Heart left ventricle (tissue), 13 donors: Measurements from ENCODE around the gene CELSR1.

Source experiments
- CTCF ChIP-seq, 12 donors: fragments of 200-600 bp; sonication (generic) in 4 of 12; IDR thresholded peaks; one replicate each; pipeline versions ENCODE4 v1.5.0 to v1.8.0; 2018 to 2022; ENCODE audit warnings: antibody characterized with exemption in 12 of 12, mild to moderate bottlenecking in 5 of 12
- POLR2A ChIP-seq, 2 donors: fragments of 450-650 bp; IDR thresholded peaks; one replicate each; pipeline ENCODE4 v1.6.1; 2017; ENCODE audit warnings: antibody characterized with exemption in 2 of 2, mild to moderate bottlenecking in 2 of 2, moderate library complexity in 2 of 2
- donor health status: ischemic (EF 13 %, LVEDD 7.1; RV severe dilation, severe dysfunction).
- donor health status: DM: no; HTN: yes; CAD: no.
- donor health status: DM: no; HTN: no; CAD: no.
- donor health status: ischemic (EF 25% LVEDD 6.9; RV normal size, moderate dysfunction).
- donor health status: ischemic (EF 25% LVEDD 5.7; RV mildly dilated, moderate dysfunction).
- donor health status: ischemic (EF 35%, LVEDD 5.7; RV mildly dilated, moderate dysfunction).
- donor health status: nonischemic (EF 11% LVEDD 7.7; RV severe dilation, severe dysfunction).
- donor health status: DM: yes; HTN: yes; CAD: no.
- donor health status: PGD.
- donor health status: ischemic (EF 29% LVEDD 5.4; RV normal size, mild dysfunction).
- donor health status: nonischemic (EF 23%, LVEDD 6.1; RV moderate dilation, normal function).

GRCh38 chr22:46464296-46464695 is 73.1 kb downstream of the CELSR1 start:
- TF ChIP-seq CTCF (IDR thresholded peaks at IDR 0.05) (no peak), POLR2A (IDR thresholded peaks at IDR 0.05) (no peak)
